ENCODE data around the gene CREB5. TPM values are rescaled to one million over a fixed set of nuclear protein-coding genes. Genes with fewer than 3 reads are reported as not detected.

The CREB5 gene
- total RNA-seq, 1 experiment from 2014 or later = 0.49 TPM

DNA sequence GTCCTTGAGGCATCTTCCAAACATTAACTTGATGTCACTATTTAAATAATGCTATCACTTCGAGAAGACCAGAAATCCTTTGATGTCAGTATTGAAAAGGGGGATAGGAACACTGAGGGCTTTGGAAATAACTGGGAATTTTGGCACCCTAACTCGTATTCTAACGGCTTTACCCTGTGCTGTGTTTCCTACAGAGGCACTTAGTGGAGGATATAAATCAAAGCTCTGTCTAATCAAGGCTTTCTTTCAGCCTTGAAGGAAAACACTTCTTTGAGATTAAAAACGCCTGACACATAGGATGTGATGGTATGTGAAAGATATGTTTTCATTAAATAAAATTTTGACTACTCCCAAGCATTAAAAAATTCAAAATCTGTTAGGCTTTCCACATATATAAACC, 62.3 kb downstream of the CREB5 start:
- no peak overlapping the region for H3K9ac ChIP-seq (ENCODE audit: low read length)
- no peak overlapping the region for H3K27ac ChIP-seq (ENCODE audit: low read depth, low read length)
- intact Hi-C loops (cut with micrococcal nuclease) = no loop called here
- ChIA-PET POLR2A (no interaction called here), CTCF (no interaction called here), RAD21 (ENCODE audit: low non-redundant PET in 1 of 2, low total read pairs in 2 of 2, uncharacterized antibody in 2 of 2, unreplicated experiment in 2 of 2) (no interaction called here)
- H2AFZ ChIP-seq (ENCODE audit: low read depth, low read length, poor library complexity, severe bottlenecking) = no peak overlapping the region
- H3K36me3 ChIP-seq (ENCODE audit: control insufficient read depth in 1 of 2, insufficient read depth in 2 of 2, low read length in 2 of 2) = no peaks in the 10 kb centered on the region
- H3K27me3 ChIP-seq (ENCODE audit: insufficient read depth, low read length) = peaks cover 90% of the 10 kb centered on the region
- no peaks in the 10 kb centered on the region for H4K20me1 ChIP-seq (ENCODE audit: insufficient read depth)
- H3K4me1 ChIP-seq (ENCODE audit: control insufficient read depth in 1 of 2, insufficient read depth in 2 of 2, low read length in 2 of 2) = no peaks in the 10 kb centered on the region
- H3K4me2 ChIP-seq (ENCODE audit: low read length) = no peak overlapping the region
- H3K79me2 ChIP-seq (ENCODE audit: insufficient read depth, low read length) = no peaks in the 10 kb centered on the region
- H3K9me3 ChIP-seq (ENCODE audit: control insufficient read depth in 1 of 2, insufficient read depth in 1 of 2, low read depth in 1 of 2, low read length in 2 of 2) = no peaks in the 10 kb centered on the region
- H3K4me3 ChIP-seq (replicated peaks in 1 of 2; ENCODE audit: low read depth in 1 of 2, low read length in 2 of 2) = no peak overlapping the region
- DNase-seq (ENCODE audit: low read depth, low spot score) = no peak
- H3K9me2 ChIP-seq (ENCODE audit: insufficient read depth) = no peaks in the 10 kb centered on the region
- BruUV-seq (replicated peaks) = no TSS peak
- no peak for ATAC-seq
- TF ChIP-seq RAD21 (IDR thresholded peaks at IDR 0.05; ENCODE audit: low read depth) (no peak), ZBTB33 (IDR thresholded peaks at IDR 0.05; ENCODE audit: extremely low read depth, insufficient replicate concordance, low read length) (no peak), SIN3A (IDR thresholded peaks at IDR 0.05; ENCODE audit: low read depth) (no peak), SP1 (IDR thresholded peaks at IDR 0.05; ENCODE audit: low read depth) (no peak), CBX3 (IDR thresholded peaks at IDR 0.05; ENCODE audit: low read depth) (no peak)
- TF ChIP-seq, protein P1, sequence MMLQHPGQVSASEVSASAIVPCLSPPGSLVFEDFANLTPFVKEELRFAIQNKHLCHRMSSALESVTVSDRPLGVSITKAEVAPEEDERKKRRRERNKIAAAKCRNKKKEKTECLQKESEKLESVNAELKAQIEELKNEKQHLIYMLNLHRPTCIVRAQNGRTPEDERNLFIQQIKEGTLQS (IDR thresholded peaks at IDR 0.05) = no peak

DNA sequence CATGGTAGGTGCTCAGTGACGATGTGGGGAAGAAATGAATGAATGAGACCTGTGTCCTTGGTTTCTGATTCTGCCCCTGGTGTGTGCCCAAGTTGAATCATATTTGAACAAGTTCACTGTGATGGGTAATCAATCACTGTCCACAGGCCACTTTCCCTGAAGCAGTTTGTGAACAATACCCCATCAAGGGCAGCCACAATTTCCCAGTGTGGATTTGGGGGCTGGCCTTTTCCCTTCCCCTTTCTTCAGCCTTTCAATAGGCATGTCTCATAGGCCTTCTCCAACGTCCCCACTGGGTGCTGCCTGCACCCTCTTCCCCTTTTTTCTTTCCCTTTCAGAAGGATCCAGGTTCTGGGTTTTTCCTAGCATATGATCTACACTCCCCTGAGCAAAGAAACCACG, 64.7 kb downstream of the CREB5 start:
- Histone ChIP-seq H3K36me3 (ENCODE audit: control insufficient read depth in 1 of 2, insufficient read depth in 2 of 2, low read length in 2 of 2) (no peaks in the 10 kb centered on the region), H2AFZ (ENCODE audit: low read depth, low read length, poor library complexity, severe bottlenecking) (no peak overlapping the region), H3K27ac (ENCODE audit: low read depth, low read length) (no peak overlapping the region), H3K79me2 (ENCODE audit: insufficient read depth, low read length) (no peaks in the 10 kb centered on the region), H3K4me2 (ENCODE audit: low read length) (no peak overlapping the region), H3K4me3 (replicated peaks in 1 of 2; ENCODE audit: low read depth in 1 of 2, low read length in 2 of 2) (no peak overlapping the region), H3K9me3 (ENCODE audit: control insufficient read depth in 1 of 2, insufficient read depth in 1 of 2, low read depth in 1 of 2, low read length in 2 of 2) (no peaks in the 10 kb centered on the region), H4K20me1 (ENCODE audit: insufficient read depth) (no peaks in the 10 kb centered on the region), H3K9me2 (ENCODE audit: insufficient read depth) (no peaks in the 10 kb centered on the region), H3K4me1 (ENCODE audit: control insufficient read depth in 1 of 2, insufficient read depth in 2 of 2, low read length in 2 of 2) (no peaks in the 10 kb centered on the region), H3K9ac (ENCODE audit: low read length) (no peak overlapping the region), H3K27me3 (ENCODE audit: insufficient read depth, low read length) (peaks cover 92% of the 10 kb centered on the region)
- no peak for DNase-seq (ENCODE audit: low read depth, low spot score)
- no TSS peak for BruUV-seq (replicated peaks)
- intact Hi-C loops (cut with micrococcal nuclease) = no loop called here
- ChIA-PET CTCF (no interaction called here), RAD21 (ENCODE audit: low non-redundant PET in 1 of 2, low total read pairs in 2 of 2, uncharacterized antibody in 2 of 2, unreplicated experiment in 2 of 2) (no interaction called here), POLR2A (no interaction called here)
- TF ChIP-seq POLR2A (IDR thresholded peaks at IDR 0.05; ENCODE audit: borderline replicate concordance, extremely low read depth, insufficient read depth, insufficient read length) (no peak), EZH2phosphoT487 (IDR thresholded peaks at IDR 0.05; ENCODE audit: borderline replicate concordance) (no peak), SP1 (IDR thresholded peaks at IDR 0.05; ENCODE audit: low read depth) (no peak)
- no peak for ATAC-seq
